Stimulated activated CD4-positive, alpha-beta T cell treated with anti-CD3 and anti-CD28 coated beads, Interleukin-15, amount 100 ng/mL, for 1 hour (primary cell): ENCODE data around the gene SLC25A41.

Source experiments
- DNase-seq, 2 donors: peaks; one replicate each; pipeline ENCODE4 v3.0.0-alpha.2; 2020; ENCODE audit warnings: low read depth in 1 of 2, low spot score in 1 of 2

Gene SLC25A41

DNA sequence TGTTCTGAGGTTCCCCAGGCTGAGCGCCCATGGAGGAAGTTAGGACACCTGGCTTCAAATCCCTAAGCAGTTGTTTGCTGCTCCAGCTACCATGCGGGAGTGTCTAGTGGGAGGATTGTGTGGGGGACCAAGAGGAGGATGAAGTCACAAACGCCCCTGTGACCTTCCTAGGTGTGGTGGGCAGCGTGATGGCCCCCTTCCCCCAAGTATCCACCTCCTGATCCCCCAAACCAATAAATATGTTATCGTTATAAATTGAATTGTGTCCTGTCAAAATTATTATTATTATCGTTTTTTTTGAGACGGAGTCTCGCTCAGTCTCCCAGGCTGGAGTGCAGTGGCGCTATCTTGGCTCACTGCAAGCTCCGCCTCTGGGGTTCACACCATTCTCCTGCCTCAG lies at the start of gene SLC25A41:
TSS of gene SLC25A41 (minus strand) at position 101 of the 400 bp plus-strand sequence. CDS start at position 31, 70 bp downstream.
- DNase-seq = no peak

DNA sequence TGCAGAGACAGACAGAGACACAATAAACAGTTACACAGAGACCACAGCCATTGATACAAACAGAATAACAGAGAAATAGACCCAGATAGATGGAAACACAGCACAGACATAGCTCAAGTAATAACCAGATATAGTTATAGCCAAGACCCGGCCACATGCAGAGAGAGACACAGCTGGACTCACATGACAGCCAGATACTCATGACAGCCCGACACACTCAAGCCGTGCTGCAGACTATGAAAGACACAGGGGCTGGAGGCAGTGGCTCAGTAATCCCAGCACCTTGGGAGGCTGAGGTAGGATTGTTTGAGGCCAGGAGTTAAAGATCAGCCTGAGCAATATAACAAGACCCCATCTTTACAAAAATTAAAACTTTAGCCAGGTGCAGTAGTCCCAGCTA lies 49.7 kb upstream of the SLC25A41 start:
- no peak for DNase-seq

DNA sequence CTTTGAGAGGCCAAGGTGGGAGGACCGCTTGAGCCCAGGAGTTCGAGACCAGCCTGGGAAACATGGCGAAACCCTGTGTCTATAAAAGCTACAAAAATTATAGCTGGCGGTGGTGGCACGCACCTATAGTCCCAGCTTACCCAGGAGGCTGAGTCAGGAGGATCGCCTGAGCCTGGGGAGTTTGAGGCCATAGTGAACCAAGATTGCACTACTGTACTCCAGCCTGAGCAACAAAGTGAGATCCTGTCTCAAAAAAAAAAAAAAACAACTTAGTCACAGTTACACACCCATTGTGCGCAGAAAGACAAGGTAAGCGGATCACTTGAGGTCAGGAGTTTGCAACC lies 48.8 kb upstream of the SLC25A41 start:
- no peak for DNase-seq

DNA sequence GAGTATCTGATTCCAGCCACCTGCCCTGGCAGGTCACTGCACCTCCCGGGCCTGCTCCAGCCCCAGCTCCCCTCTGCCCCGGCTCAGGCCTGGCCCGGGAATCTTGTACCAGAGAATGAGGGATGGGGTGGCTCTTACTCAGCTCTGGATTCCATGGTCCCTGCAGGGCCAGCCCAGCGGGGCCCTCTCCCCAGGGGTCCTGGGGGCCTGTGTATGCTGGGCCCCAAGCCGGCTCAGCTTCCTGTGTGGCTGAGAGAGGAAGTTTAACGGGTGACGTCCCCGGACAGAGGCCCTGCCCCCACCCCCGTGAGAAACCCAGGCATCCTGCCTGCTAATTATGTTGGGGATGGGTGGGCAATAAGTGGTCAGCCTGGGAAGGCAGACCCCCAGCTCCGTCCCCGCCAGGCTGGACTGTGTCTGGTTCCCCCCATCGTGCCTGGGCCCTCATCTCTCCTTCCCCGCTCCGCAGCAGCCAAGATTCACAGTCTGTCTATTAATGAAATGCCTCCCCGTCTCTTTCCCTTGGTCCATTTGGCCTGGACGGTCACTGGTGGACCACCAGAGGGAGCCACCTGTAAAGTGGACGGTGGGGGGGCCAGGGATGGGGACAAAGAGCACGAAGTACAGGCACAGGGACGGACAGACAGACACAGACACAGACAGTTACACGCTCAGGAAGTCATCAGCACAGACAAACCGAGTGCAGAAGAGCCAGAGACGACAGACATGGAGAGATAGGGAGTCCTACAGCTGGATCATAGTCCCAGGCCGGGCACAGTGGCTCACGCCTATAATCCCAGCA lies 48.2 kb upstream of the SLC25A41 start, which contains the start of gene DENND1C:
TSS of gene DENND1C (minus strand) at position 247 of the 802 bp plus-strand sequence. CDS start at position 155, 92 bp downstream.
- DNase-seq = peak; percentile 43 to 47

DNA sequence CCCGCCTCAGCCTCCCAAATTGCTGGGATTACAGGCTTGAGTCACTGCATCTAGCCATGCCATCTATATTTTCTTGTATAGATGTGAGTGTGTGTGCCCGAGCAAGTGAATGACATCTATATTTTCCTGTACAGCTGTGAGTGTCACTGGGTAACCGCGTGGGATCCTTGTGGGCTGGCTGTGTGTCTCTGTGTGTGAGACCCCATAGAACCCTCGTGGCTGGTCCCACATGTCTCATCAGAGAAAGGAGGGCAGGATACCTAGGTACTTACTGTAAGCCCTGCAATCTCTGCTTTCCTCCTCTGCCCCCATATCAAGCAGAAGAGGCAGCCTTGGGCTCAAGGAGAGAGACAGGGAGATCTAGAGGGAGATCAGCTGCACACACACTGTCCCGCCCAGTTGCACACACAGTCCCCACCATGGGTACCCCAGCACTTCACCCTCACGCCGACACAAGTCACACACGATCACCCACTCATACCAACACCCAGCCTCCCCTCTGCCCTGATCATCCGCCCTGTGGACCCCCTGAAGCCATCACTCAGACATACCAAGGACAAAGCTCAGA lies 47.4 kb upstream of the SLC25A41 start:
- no peak for DNase-seq

DNA sequence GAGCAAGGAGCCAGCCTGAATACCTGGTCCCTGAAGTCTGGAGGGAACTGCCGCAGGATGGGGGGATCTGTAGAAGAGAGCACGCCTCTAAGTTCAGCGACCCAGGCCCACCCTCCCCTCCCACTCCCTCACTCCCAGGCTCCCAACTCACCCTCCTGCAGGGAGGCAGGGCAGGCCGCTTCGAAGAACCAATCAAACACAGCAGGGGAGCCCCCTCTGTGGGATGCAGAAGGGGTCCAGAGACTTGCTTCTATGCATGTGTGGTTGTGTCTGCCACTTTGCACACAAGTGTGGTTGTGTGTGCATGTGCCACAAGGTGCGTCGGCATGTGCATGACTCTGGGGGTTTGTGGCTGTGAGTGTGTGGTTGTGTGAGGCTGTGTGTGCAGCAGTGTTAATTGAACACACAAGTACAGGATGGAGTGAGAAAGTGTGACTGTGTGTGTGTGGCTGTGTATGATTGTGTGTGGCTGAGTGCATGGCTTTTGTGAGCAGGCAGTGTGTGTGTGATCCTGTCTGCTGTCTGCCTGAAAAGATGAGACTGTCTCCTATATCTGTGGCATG lies 46.4 kb upstream of the SLC25A41 start:
- no peak for DNase-seq

DNA sequence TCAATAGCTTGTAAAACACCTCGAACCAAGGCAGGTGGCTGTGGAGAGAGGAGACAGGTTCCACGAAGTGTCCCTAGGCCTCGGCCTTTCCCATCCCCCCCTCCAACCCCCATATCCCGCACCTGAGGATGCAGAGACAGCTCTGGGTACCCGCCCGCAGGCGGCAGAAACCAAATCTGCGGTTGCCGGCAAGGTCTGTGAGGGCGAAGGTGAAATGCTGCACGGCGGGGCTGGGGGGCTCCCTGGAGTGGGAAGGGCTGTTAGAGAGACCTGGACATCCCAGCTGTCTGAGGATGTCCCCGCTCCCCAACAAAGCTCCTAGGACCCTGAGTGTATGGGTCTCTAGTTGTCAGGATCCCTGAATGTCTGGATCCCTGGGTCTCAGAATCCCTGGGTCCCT lies 45.3 kb upstream of the SLC25A41 start:
- DNase-seq = no peak

DNA sequence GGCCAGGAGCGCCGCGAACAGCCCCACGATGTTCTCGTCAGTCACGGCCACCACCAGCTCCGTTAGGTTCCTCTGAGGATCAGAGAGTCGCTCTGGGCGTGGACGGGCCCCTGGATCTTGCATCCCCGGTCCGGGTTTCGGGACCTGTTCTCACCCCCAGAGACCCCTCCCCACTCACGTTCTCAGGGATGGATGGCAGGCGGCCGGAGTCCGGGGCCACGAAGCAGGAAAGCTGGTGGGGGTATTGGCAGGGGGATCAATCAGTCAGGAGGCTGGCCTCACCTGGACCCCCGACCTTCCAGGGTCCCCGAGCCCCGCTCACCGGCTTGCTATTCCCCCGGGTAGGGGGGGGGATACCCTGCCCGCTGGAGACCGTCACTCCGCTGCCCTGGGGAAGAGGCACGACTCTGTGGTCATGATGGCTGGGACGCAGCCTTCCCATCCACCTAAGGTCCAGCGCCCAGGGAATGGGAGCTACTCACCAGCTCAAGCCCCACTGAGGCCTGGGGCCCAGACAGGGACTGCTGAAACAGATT lies 43.4 kb upstream of the SLC25A41 start:
- DNase-seq = no peak

DNA sequence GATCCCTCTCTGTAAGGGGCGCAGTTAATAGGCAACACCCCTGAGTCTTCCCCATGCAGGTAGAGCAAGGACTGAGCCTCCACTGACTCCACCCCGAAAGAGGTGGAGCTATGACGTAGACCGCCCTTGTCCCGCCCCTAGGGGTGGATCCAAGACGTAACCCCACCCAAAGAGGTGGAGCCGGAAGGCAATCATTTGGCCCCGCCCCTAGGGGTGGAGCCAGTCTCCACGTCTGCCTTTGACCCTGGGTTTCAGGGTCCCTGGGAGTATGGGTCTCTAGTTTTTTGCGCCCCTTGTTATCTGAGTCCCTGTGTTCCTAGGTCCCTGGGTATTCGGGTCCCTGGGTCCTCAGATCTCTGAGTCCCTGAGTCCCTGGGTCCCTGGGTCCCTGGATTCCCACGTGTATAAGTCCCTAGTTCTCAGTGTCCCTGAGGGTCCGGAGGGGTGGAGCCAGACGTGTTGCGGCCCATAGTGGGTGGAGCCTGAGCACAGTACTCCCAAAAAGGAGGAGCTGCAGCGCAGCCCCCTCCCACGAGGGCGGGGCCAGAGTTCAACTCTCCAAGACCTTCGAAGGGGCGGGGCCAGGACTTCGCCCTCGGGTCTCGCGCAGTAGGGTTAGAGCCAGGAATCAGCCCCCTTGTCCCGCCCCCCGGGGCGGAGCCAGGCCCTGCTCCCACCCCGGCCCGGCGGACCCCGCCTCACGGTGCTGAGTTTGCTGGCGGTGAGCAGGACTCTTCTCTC lies 42.8 kb upstream of the SLC25A41 start:
- peak; percentile 39 to 45 for DNase-seq

DNA sequence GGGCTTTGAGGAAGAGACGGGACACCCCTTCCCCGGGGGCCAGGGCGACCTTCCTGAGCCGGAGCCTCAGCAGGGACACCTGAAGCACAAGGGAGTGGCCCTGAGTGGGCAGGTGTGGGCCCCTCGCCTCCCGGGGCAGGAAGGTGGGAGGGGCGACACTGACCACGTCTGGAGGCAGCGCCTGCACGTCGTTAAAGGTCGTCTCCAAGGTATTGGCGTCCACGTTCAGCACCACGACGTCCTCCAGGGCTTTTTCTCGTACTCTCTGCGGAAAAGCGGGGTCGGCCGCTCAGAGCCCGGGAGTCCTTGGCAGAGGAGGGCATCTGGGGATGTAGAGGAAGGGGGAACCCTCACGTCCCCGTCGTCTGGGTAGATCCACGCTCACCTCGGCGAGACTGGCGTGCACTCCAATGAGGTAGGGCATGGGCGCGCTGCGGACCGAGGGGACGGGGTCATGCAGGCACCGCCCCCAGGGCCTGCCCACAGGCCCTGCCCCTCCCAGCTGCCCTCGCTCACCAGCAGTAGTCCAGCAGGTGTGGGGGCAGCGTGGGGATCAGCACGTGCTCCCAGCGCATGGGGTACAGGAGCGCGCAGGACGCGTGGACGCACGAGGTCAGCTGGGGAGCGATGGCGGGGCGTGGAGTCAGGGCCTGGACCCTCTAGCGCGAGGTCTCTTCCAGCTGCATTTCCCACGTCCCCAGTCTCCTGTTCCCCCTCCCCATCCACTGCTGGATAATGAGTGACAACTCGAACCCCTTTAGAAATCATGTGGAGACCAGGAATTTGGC lies 42.0 kb upstream of the SLC25A41 start:
- DNase-seq = no peak

DNA sequence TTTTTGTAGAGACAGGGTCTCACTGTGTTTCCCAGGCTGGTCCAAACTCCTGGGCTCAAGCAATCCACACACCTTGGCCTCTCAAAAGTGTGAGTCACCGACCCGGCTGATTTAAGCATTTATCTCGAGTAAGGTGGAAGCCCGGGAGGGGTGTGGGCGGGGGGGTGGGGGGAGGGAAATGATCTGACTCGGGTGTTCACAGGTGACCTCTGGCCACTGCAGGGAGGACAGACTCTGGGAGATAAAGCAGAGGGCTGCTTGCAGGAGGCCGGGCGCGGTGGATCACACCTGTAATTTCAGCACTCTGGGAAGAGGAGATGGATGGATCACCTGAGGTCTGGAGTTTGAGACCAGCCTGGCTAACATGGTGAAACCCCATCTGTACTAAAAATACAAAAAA lies 40.1 kb upstream of the SLC25A41 start:
- DNase-seq = no peak

DNA sequence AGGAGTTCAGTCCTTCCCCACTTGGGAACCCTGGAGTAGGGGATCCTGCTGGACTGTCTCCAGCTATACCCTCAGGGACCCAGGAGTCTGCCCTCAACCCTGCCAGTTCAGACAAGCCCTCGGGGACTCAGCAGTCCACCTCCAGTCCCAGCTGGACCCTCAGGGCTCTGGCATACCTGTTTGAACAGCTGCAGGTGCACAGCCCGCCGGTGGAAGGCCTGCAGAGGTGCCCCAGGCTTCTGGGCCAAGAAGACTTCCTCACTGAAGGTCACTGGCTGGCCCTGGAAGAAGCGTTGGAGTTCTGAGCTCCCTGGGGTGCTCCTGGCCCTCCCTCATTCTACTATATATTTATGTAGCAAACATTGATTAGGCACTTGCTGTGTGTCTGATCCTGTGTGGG lies 39.1 kb upstream of the SLC25A41 start:
- DNase-seq = no peak

DNA sequence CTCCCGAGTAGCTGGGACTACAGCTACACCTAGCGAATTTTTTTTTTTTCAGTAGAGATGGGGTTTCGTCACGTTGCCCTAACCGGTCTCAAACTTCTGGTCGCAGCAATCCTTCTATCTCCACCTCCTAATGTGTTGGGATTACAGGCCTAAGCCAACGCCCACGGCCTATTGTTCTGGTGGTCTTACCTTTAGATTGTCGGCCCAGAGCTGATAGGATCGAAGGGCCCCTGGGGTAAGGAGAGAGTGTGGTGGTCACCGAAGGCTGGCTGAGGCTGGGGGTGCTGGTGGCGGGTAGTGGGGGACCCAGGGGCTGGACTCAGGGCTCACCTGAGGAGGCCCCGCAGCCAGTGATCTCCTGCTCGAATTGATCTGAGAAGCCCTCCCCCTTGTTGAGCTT lies 37.5 kb upstream of the SLC25A41 start:
- DNase-seq = no peak

DNA sequence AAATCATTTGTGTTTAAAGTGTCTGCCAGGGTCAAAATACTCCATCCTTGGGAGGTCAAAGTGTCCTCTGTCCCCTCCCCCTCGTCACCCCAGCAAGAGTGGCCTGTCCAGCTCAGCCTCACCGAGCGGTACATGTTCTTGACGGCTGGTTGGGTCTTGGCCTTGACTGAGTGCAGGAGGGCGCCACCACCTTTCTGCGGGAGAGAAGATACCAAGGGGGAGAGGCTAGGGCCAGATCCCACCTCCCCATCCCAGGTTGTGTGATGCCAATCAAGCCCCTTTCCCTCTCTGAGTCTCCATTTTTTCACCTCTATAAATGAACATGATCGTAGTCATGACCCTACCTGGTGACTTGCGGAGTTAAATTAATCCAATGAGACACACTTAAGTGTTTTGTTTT lies 36.6 kb upstream of the SLC25A41 start:
- no peak for DNase-seq

DNA sequence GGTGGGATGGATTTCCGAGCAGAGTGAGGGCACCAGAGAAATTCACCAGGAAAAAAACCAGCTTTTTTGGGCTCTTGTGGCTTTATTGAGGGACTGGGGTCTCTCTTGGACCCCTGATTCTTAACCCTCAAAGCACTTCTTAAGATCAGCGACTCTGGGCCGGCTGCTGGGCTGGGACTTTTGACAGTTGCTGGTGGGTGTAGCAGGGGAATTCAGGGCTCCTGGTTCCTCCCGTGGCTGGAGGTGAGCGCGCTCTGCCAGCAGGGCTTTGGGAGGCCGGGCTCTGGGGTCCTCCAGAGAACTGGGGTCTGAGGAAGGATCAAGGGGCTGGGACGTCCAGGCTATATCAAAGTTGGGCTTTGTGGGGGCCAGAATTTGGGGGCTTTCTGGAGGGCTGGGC lies 33.8 kb upstream of the SLC25A41 start:
- DNase-seq = no peak

DNA sequence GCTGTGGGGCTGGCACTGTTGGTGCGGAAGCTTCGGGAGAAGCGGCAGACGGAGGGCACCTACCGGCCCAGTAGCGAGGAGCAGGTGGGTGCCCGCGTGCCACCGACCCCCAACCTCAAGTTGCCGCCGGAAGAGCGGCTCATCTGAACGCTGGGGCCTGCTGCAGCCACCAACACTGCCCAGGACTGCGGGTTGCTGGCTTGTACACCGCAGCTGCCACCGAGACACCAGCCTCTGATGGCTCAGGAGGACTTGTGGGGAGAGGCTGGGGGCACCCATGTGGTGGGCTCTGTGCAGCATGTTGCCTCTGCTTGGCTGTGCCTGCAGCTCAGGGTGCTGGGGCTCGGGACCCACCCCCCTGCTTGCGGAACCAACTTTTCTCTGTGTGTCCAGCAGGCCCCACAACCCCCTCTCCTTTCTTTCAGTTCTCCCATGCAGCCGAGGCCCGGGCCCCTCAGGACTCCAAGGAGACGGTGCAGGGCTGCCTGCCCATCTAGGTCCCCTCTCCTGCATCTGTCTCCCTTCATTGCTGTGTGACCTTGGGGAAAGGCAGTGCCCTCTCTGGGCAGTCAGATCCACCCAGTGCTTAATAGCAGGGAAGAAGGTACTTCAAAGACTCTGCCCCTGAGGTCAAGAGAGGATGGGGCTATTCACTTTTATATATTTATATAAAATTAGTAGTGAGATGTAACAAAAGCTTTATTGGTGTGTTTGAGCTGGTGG lies 33.1 kb upstream of the SLC25A41 start:
- no peak for DNase-seq

DNA sequence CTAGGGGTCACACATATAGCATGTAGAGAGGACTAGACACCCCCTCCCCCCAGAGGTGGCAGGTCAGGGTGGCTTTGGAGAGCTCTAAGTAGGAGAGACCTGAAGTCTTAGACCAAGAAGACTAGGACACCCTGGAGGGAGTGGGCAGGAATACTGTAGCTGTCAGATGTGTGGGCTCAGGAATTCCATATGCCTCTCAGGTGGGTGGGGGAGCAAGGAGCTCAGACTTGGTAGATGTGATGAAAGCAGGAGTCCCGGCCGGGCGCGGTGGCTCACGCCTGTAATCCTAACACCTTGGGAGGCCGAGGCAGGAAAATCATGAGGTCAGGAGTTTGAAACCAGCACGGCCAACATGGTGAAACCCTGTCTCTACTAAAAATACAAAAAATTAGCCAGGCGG lies 32.1 kb upstream of the SLC25A41 start:
- no peak for DNase-seq

DNA sequence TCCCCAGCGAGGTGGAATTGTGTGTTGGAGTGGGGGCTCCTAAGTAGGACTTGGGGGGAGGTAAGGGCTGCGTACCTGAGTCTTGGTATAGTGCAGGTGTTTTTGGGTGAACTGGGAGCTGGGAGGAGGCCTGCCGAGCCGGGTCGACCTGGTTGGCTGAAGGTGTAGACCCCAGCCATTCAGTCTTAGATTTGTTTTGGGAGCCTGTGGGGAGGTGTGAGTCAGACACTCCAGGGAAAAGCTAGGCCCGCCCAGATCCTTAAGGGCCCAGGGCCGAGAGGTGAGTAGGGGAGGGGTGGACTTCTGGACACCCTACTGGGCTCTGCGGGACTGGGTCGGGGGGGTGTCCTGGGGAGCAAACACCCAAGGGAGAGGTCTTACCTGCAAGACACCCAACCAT lies 31.4 kb upstream of the SLC25A41 start:
- no peak for DNase-seq

DNA sequence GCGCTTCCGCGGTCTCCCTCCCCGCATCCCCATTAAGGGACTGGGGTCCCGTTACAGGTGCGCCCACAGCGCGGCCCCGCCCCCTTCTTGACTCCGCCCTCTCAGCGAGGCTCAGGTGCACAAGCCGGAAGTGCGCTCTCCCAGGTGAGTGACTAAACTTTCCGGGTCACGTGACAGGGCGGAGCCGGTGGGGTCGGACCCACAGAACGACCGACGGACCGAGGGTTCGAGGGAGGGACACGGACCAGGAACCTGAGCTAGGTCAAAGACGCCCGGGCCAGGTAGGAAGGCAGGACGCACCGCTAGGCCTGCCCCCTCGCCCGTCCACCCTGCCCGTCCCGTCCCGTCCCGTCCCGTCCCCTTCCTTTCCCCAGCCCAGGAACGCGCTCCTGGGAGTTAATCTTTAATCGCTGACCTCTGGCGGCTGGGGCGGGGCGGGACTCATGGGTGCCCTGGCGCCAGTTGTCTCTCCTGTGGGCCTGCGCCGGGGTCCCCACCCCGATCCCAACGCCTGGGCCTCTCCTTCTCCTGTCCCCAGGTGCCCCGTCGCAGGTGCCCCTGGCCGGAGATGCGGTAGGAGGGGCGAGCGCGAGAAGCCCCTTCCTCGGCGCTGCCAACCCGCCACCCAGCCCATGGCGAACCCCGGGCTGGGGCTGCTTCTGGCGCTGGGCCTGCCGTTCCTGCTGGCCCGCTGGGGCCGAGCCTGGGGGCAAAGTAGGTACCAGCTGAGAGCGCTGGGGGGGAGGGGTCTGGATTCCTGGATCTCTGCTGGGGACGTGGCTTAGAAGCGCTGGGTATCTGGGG lies 30.7 kb upstream of the SLC25A41 start, which contains the start of gene CRB3:
TSS of gene CRB3 (plus strand) at position 202 of the 804 bp plus-strand sequence. CDS start at position 633, 431 bp downstream.
- peak in 1 of 2 donors; percentile 15 for DNase-seq
